Stimulated activated CD8-positive, alpha-beta memory T cell treated with anti-CD3 and anti-CD28 coated beads, Interleukin-15, amount 100 ng/mL, for 24 hours (primary cell): ENCODE results near the gene KCNH1.

Experiments
- DNase-seq: peaks from one replicate; pipeline ENCODE4 v3.0.0-alpha.2; 2020; ENCODE audit warnings: low read depth

KCNH1 gene

DNA sequence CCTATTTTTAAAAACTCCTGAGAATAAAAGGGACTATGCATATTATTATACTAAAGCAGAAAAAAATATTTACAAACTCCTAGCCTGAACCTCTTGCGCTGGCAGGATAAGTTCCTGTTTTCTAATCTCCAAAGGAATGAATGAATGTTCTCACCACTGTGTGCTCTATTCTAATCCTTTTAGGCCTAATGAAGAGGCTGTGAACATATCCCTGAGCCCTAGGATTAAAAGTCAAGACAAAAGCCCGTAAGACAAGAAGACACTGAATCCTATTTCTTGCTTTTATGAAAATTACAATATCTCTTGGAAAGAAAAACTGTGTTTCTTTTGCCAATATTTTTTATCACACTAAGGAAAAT lies 487.7 kb downstream of the KCNH1 start:
- DNase-seq, result no peak

DNA sequence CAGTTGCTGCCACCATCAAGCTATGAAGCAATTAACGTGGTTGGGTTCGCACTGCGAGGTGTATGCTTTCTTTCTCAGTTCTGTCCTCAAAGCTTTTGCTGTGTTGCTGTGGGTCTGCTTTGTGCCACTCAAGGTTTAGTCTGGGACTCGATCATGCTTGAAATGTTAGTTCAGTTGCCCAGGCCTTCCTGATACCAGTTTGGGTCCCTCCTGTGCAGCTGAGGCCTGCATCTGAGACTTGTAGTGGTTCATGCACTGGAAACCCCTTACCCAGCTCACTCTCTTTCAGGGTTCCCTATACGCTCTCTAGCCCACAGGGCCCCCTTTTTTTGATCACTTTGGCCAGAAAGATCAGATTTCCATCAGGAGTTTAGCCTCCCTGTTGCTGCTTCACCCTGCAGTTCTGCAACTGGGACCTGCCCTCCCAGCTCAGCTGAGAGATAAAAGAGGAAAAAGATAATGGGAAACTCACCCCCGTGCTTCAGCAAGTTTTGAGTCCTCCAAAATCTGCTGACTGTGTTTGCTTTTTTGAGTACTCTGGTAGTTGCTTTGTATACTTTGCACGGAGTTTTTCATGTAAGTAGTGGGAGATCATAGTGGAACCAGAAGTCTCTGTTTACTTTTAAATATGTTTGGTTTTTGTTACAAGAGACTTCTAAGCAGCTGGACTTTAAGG lies 488.2 kb downstream of the KCNH1 start:
- no peak for DNase-seq

DNA sequence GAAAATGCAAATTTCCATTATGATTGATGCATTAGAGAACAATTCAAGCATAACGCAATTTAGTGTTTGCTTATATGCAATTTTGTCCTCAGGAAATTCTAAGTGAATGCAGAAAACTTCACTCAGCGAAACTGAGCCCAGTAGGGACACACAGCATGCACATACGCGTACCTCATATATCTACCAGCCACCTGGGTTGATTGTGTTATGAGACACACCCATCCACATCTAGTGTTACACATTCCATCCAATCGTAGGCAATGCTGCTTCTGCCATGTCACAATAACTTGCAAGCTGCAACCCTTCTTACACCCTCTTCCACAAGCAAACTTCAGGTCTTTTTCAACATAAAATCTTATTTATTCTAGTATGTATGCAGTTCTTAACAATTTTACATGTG lies 492.4 kb downstream of the KCNH1 start:
- no peak for DNase-seq

DNA sequence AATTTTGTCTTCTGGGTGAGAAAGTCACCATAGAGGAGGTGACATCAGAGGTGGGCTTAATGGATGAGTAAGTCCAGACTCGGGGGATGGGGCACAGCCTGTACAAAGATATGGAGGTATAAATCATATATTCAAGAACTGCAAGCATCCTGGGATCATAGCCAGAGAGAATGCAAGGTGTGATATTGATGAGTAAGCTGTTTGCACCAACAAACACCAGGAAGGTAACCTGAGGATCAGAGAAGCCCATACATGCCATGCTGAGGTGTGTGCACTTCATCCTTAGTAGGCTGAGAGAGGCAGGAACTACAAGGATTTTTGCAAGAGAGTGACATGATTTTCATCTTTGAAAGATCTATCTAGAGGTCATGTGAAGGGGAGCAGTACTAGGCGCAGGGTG lies 498.8 kb downstream of the KCNH1 start:
- DNase-seq, result no peak

DNA sequence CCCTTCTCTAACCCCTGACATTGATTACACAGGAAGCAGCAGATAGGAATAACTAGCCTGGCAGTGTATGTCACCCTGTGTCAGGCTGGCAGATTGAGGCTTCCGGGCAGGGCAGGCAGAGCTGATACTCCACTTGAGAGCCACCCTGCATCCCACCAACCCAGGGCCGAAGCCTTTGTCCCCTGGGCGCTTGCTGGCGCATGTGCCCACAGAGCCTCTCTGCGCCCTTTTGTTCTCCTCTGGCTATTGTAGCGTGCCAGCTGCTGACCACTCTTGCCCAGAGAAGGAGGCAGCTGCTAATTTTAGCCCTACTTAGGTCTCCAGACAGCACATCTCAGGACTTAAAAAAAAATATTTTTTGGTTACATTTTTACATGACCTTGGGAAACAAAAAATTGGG lies 500.3 kb downstream of the KCNH1 start:
- DNase-seq, result no peak

DNA sequence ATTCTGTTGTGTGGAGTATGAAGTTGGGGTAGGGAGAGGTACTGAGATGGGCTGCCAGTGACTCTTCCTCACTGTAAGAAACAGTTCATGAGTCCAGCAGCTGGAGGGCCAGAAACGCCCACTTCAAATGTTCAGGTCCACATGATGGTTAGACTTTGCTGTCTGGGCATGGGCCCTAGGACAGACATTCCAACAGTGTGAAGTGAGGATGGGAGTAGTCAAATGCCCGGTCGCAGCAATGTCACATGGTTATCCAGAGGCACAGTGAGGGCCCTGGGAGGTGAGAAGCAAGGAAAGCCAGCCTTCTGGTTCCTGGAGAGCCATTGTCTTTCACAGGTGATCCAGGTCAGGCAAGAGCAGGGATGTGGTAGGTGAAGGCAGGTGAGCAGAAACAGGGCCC lies 500.8 kb downstream of the KCNH1 start:
- DNase-seq, result no peak

DNA sequence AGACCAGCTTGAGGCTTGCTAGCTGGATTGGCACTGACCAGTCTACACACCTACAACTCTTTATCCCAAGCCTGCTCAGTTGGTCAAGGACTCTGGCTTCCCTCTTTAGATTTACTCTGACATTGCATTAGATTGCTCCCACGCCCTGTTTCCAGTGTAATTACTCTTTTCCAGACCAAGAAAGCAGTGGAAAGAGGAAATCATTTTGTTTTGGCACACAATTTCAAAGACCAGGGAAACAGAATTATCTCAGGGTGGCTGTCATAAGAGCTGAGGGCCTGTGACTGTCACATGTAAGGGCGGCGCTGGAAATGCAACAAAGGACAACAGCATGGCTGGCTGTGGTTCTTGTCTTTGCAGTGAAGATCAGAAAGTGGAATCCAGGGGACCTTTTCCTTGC lies 502.5 kb downstream of the KCNH1 start:
- DNase-seq, result no peak

DNA sequence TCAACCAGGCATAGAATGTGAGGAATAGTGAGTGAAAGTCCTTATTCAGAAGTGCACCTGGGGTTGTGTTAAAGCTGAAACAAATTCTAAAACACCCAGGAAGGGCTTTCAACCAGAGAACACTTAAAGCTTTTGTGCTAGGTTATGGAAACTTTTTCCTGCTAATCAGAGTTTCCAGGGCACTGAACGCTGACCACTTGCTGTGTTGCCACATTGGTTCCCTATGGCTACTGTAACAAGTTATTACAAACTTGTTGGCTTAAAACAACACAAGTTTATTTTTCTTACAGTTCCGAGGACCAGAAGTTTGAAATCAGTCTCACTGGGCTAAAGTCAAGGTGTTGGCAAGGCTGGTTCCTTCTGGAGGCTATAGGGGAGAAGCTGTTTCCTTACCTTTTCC lies 504.7 kb downstream of the KCNH1 start:
- no peak for DNase-seq

DNA sequence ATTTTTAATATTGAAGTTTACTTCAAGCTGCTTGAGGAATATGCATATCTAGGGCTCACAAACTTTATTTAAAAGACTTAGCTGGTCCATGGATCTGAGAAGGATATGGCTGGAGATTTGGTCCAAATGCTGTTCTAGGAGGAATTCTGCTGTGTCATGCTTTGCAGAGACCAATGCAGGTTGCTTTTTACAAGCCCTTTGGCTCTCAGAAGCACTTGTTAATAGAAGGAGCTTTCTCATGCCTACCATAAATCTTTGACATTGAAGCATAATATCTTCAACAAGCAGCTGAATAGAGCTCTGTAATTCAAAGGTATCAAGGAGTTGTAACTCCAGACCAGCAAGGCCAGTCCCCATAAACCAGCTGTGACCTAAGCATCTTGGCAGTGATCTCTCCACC lies 506.2 kb downstream of the KCNH1 start:
- DNase-seq, result no peak
